MCF 10A (cell line): Measurements from ENCODE around the gene C14orf132. TPM values are rescaled to one million over a fixed set of nuclear protein-coding genes. Genes with fewer than 3 reads are reported as not detected.
A peak's percentile ranks its signal among the peaks of the same experiment; 100 is the strongest.

Source experiments
- BruUV-seq: library from RNA; stranded (reverse); fragments of 400-500 nt; replicated peaks from 2 replicates; lab custom pipeline; 2021; lab: Mats Ljungman, UMichigan
- CTCF ChIA-PET: fragments of 300-600 bp; sonication (Branson Sonifier 250); formaldehyde crosslinking; extraction: SDS; loops from one replicate; lab custom pipeline; 2021; ENCODE audit warnings: antibody characterized with exemption, inconsistent platforms; lab: Yijun Ruan, JAX
- POLR2A ChIA-PET: fragments of 300-600, 350-650 bp; sonication (Branson Sonifier 250); formaldehyde crosslinking; extraction: SDS; loops from one replicate; lab custom pipeline; 2020; ENCODE audit warnings: antibody characterized with exemption, inconsistent platforms; lab: Yijun Ruan, JAX
- DNase-seq: peaks from one replicate; pipeline ENCODE4 v3.0.0-alpha.2; 2018; ENCODE audit not compliant: unreplicated experiment
- H3K27ac Mint-ChIP-seq: one replicate; pipeline ENCODE4 v1.8.0; 2022; ENCODE audit warnings: mild to moderate bottlenecking, low read depth, mixed read lengths; ENCODE audit not compliant: unreplicated experiment
- H3K27me3 Mint-ChIP-seq: one replicate; pipeline ENCODE4 v1.8.0; 2022; ENCODE audit warnings: mixed read lengths; ENCODE audit not compliant: insufficient read depth, unreplicated experiment
- H3K36me3 Mint-ChIP-seq: one replicate; pipeline ENCODE4 v1.8.0; 2022; ENCODE audit warnings: mild to moderate bottlenecking, moderate library complexity, mixed read lengths; ENCODE audit not compliant: insufficient read depth, unreplicated experiment
- H3K4me1 Mint-ChIP-seq: one replicate; pipeline ENCODE4 v1.8.0; 2022; ENCODE audit warnings: mixed read lengths; ENCODE audit not compliant: insufficient read depth, unreplicated experiment
- H3K4me3 Mint-ChIP-seq: one replicate; pipeline ENCODE4 v1.8.0; 2022; ENCODE audit warnings: mild to moderate bottlenecking, moderate library complexity, mixed read lengths; ENCODE audit not compliant: unreplicated experiment
- H3K9me3 Mint-ChIP-seq: one replicate; pipeline ENCODE4 v1.8.0; 2022; ENCODE audit warnings: mixed read lengths; ENCODE audit not compliant: unreplicated experiment
- intact Hi-C: fragments of 100-400 bp; cut with micrococcal nuclease; formaldehyde crosslinking; loops from 2 replicates; pipeline ENCODE4 v1.14.1; 2022
- total RNA-seq: library from RNA; stranded (reverse); gene quantifications from 2 replicates; pipeline ENCODE4 v1.2.3, GENCODE V29; 2022
- TF ChIP-seq, protein P1 (sequence below): fragments of 200-600 bp; IDR thresholded peaks from one replicate; pipeline ENCODE4 v1.8.0; 2022; ENCODE audit warnings: antibody characterized with exemption, mild to moderate bottlenecking; ENCODE audit not compliant: unreplicated experiment

The C14orf132 gene
- total RNA-seq, 1 experiment from 2014 or later: not detected

DNA sequence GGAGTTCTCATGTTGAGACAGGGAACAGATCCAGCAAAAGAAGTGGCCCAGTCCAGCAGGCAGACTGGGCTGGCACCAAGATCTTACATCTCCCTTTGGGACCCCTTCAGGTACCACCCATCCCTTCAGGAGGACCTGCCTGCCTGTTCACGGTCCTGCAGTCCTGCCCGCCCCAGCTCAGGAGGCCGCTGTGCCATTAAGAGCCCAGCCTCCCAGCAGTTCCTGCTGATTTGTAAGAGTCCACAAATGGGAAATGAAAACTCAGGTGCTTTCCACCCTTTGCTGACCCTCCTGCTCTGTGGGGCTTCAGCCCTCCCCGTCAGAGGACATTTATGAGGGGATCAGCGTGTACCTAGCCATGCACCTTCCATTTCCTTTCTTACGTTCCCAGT, 39.5 kb downstream of the C14orf132 start:
- Mint-ChIP-seq H3K9me3 (no peaks in the 10 kb centered on the region), H3K4me1 (peaks cover 17% of the 10 kb centered on the region), H3K27me3 (no peaks in the 10 kb centered on the region), H3K36me3 (no peaks in the 10 kb centered on the region), H3K4me3 (no peak overlapping the region), H3K27ac (peak overlapping the region; percentile 10)
- TF ChIP-seq, protein P1, sequence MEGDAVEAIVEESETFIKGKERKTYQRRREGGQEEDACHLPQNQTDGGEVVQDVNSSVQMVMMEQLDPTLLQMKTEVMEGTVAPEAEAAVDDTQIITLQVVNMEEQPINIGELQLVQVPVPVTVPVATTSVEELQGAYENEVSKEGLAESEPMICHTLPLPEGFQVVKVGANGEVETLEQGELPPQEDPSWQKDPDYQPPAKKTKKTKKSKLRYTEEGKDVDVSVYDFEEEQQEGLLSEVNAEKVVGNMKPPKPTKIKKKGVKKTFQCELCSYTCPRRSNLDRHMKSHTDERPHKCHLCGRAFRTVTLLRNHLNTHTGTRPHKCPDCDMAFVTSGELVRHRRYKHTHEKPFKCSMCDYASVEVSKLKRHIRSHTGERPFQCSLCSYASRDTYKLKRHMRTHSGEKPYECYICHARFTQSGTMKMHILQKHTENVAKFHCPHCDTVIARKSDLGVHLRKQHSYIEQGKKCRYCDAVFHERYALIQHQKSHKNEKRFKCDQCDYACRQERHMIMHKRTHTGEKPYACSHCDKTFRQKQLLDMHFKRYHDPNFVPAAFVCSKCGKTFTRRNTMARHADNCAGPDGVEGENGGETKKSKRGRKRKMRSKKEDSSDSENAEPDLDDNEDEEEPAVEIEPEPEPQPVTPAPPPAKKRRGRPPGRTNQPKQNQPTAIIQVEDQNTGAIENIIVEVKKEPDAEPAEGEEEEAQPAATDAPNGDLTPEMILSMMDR: no peak
- ChIA-PET CTCF (interaction anchor here (0.7 to 1.5 kb wide), 7 partner anchors 8 to 447 kb away, joined by 3 to 7 read pairs (median 4); no protein-coding TSS in a partner anchor), POLR2A (interaction anchor here (0.8 to 2.6 kb wide), 5 partner anchors 8 to 53 kb away, joined by 3 to 8 read pairs (median 5); no protein-coding TSS in a partner anchor)
- DNase-seq: no peak
- BruUV-seq: no TSS peak
- intact Hi-C loops: no loop called here

DNA sequence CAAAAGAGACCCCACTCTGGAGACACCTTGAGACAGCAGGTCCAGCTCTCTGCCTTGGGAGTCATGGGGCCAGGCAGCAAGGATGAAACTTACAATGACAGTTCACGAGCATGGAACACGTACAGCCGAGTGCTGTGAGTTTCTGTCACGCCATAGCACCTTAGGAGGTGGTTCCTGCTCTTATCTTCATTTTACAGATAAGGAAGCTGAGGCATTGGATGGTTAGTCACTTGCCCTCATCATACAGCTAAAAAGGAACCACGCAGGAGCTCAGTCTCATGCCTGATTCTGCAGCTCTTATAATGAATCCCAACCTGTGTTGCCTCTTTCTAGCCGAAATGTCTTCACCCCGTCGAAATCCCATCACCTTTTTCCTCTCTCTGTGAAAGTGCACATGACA, 39.9 kb downstream of the C14orf132 start:
- H3K27me3 Mint-ChIP-seq: no peaks in the 10 kb centered on the region
- no TSS peak for BruUV-seq
- CTCF ChIA-PET: interaction anchor here (0.7 to 1.2 kb wide), 4 partner anchors 14 to 198 kb away, joined by 3 to 5 read pairs (median 4); no protein-coding TSS in a partner anchor
- no peak overlapping the region for H3K4me3 Mint-ChIP-seq
- TF ChIP-seq, protein P1: no peak
- no peaks in the 10 kb centered on the region for H3K36me3 Mint-ChIP-seq
- no peak for DNase-seq
- H3K27ac Mint-ChIP-seq: no peak overlapping the region
- intact Hi-C loops: no loop called here
- H3K9me3 Mint-ChIP-seq: no peaks in the 10 kb centered on the region
- POLR2A ChIA-PET: interaction anchor here (0.8 to 2.6 kb wide), 4 partner anchors 12 to 54 kb away, joined by 3 to 8 read pairs (median 6); no protein-coding TSS in a partner anchor
- H3K4me1 Mint-ChIP-seq: peaks cover 22% of the 10 kb centered on the region

DNA sequence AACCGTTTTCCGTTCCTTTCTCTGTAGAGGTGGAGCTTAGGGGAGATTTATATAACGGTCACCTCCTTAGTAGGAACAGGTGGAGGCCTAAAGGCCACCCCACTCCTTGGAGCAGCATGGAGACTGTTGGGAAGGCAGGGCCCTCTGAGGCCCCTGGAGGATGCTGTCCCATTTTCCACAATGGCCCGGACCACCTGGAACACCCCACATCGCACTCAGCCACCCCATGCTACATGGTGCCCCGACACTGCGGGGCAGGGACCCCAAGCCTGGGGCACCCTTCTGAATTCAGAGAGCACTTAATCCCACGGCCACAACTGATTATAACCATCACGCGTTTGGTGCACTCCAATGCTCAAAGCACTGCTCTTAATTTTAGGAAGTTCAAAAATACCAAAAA, 41.4 kb downstream of the C14orf132 start:
- Mint-ChIP-seq H3K9me3 (no peaks in the 10 kb centered on the region), H3K27ac (no peak overlapping the region), H3K36me3 (no peaks in the 10 kb centered on the region), H3K27me3 (no peaks in the 10 kb centered on the region), H3K4me1 (peaks cover 29% of the 10 kb centered on the region), H3K4me3 (no peak overlapping the region)
- CTCF ChIA-PET: no interaction called here
- DNase-seq: no peak
- POLR2A ChIA-PET: no interaction called here
- TF ChIP-seq, protein P1: no peak
- intact Hi-C loops: no loop called here
- BruUV-seq: no TSS peak

DNA sequence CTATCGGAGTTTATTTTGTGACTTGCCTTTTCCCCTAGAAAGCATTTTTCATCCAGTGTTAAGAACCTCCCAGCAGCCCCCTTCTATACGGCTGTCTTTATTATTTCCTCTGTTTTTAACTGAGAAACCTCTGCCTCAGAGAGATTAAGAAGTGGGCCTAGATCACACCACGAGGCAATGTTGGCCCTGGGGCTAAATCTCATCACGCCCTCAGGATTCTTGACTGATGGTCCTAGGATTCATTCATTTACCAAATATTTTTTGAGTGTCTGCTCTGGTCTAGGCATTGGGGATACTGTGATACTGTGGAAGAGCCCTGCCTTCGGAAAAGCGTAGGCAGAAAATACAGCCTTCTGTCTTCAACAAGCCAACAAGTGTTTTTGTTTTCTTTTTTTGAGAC, 42.1 kb downstream of the C14orf132 start:
- Mint-ChIP-seq H3K36me3 (no peaks in the 10 kb centered on the region), H3K27me3 (no peaks in the 10 kb centered on the region), H3K4me1 (peaks cover 36% of the 10 kb centered on the region), H3K4me3 (no peak overlapping the region), H3K9me3 (no peaks in the 10 kb centered on the region), H3K27ac (no peak overlapping the region)
- no TSS peak for BruUV-seq
- TF ChIP-seq, protein P1: no peak
- ChIA-PET CTCF (interaction anchor here (0.7 kb wide), 1 partner anchor 18 kb away, joined by 3 read pairs; no protein-coding TSS in a partner anchor), POLR2A (no interaction called here)
- no peak for DNase-seq
- intact Hi-C loops: no loop called here
